ENCODE measurements around the gene ASTN1. TPM values are rescaled to one million over a fixed set of nuclear protein-coding genes. Genes with fewer than 3 reads are reported as not detected.

Gene ASTN1
- total RNA-seq, 2 experiments from 2014 or later: not detected

DNA sequence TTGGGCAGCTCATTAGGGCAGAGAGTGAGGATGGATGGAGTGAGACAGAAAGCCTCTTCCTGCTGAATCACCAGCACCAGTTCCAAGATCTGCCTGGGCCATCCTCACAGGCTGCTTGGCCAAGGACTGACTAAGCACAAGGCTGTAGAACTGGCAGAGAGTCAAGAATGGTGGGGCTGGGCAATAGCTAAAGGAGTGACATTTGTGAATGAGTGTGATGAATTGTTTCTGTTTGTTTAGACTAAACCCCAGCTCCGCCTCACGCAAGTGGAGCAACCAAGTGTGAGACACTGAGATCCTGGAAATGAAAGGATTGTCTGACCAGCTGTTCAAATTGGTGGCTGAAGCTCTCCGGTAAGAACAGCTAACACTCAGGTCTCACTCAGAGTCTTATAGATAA is 44.8 kb upstream of the ASTN1 start:
- intact Hi-C loops (cut with micrococcal nuclease; ENCODE audit: unreplicated experiment): no loop called here
- no peak overlapping the region for H3K27ac ChIP-seq (ENCODE audit: low read depth, low read length, poor library complexity, severe bottlenecking)
- no peaks in the 10 kb centered on the region for H3K9me2 ChIP-seq (ENCODE audit: insufficient read depth, low read length)
- DNase-seq (ENCODE audit: low spot score): no peak
- no peaks in the 10 kb centered on the region for H4K20me1 ChIP-seq (ENCODE audit: insufficient read depth, low read length)
- no peak overlapping the region for H2AFZ ChIP-seq (ENCODE audit: low read length)
- no peaks in the 10 kb centered on the region for H3K79me2 ChIP-seq (ENCODE audit: insufficient read depth, low read depth, low read length)
- no peak overlapping the region for H3K4me3 ChIP-seq (ENCODE audit: low read depth, low read length, poor library complexity, severe bottlenecking)
- H3K36me3 ChIP-seq (ENCODE audit: insufficient read depth, low read length): no peaks in the 10 kb centered on the region
- no TSS peak for BruUV-seq (replicated peaks)
- no peaks in the 10 kb centered on the region for H3K4me1 ChIP-seq (ENCODE audit: insufficient read depth, low read length, poor library complexity, severe bottlenecking)
- no peak for TF ChIP-seq CTCF (conservative IDR thresholded peaks at IDR 0.05; ENCODE audit: low read length)
- TF ChIP-seq EZH2phosphoT487 (IDR thresholded peaks at IDR 0.05; ENCODE audit: borderline replicate concordance, low read depth, low read length): no peak
- POLR2A ChIA-PET: no interaction called here
- no peak overlapping the region for H3K4me2 ChIP-seq (ENCODE audit: low read length)
- CTCF ChIA-PET (ENCODE audit: unreplicated experiment): no interaction called here
- no peaks in the 10 kb centered on the region for H3K9me3 ChIP-seq (ENCODE audit: low read length)

DNA sequence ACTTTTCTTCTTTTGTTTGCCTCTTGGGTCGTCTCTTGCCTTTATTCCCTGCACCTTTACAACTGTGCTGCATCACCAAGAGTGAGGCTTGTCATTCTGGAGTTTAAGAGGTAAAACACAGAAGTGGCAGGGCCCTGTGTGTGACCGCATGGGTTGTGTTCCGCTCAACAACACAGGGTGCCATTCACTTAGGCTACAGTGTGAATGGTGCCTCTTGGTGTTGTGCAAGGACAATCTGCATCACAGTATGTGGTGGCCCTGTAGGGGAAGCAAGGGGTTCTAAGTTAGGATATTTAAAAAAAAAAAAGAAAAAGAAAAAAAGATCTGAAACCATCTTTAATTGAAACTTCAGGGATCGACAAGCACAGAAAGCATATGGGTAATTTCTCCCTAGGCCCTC is 44.4 kb upstream of the ASTN1 start:
- intact Hi-C loops (cut with micrococcal nuclease; ENCODE audit: unreplicated experiment): no loop called here
- TF ChIP-seq EZH2phosphoT487 (IDR thresholded peaks at IDR 0.05; ENCODE audit: borderline replicate concordance, low read depth, low read length) (no peak), CTCF (conservative IDR thresholded peaks at IDR 0.05; ENCODE audit: low read length) (no peak)
- Histone ChIP-seq H3K36me3 (ENCODE audit: insufficient read depth, low read length) (no peaks in the 10 kb centered on the region), H3K27ac (ENCODE audit: low read depth, low read length, poor library complexity, severe bottlenecking) (no peak overlapping the region), H3K9me3 (ENCODE audit: low read length) (no peaks in the 10 kb centered on the region), H4K20me1 (ENCODE audit: insufficient read depth, low read length) (no peaks in the 10 kb centered on the region), H3K4me1 (ENCODE audit: insufficient read depth, low read length, poor library complexity, severe bottlenecking) (no peaks in the 10 kb centered on the region), H3K4me3 (ENCODE audit: low read depth, low read length, poor library complexity, severe bottlenecking) (no peak overlapping the region), H3K9me2 (ENCODE audit: insufficient read depth, low read length) (no peaks in the 10 kb centered on the region), H2AFZ (ENCODE audit: low read length) (no peak overlapping the region), H3K4me2 (ENCODE audit: low read length) (no peak overlapping the region), H3K79me2 (ENCODE audit: insufficient read depth, low read depth, low read length) (no peaks in the 10 kb centered on the region)
- no TSS peak for BruUV-seq (replicated peaks)
- ChIA-PET CTCF (ENCODE audit: unreplicated experiment) (no interaction called here), POLR2A (no interaction called here)
- DNase-seq (ENCODE audit: low spot score): no peak

DNA sequence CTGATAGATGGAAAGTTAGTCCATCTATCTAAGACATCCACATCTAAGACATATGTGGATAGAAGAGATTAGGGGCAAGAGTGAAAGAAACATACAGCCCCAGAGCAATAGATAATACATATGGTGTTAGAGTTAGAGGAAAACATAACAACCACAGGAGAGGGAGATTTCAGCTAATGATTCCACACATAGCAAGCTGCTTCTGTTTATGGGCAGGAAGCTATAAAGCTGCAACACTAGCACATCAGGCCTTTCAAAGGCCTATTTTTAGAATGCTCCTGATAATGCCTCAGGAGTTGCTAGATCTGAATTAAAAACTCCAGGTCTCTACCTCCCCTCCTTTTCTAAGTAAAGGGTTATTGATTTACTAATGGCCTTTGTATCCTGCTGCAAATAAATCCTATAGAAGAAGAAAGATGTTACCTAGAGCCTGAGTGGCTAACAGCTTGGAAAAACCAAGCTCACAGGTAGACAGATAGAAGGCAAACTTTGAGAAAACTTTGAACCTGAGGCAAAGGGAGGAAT is 42.4 kb upstream of the ASTN1 start:
- DNase-seq (ENCODE audit: low spot score): no peak
- H3K9me3 ChIP-seq (ENCODE audit: low read length): no peaks in the 10 kb centered on the region
- TF ChIP-seq EZH2phosphoT487 (IDR thresholded peaks at IDR 0.05; ENCODE audit: borderline replicate concordance, low read depth, low read length): no peak
- TF ChIP-seq CTCF (conservative IDR thresholded peaks at IDR 0.05; ENCODE audit: low read length): no peak
- intact Hi-C loops (cut with micrococcal nuclease; ENCODE audit: unreplicated experiment): no loop called here
- POLR2A ChIA-PET: no interaction called here
- no TSS peak for BruUV-seq (replicated peaks)
- no peaks in the 10 kb centered on the region for H3K79me2 ChIP-seq (ENCODE audit: insufficient read depth, low read depth, low read length)
- CTCF ChIA-PET (ENCODE audit: unreplicated experiment): no interaction called here
- no peaks in the 10 kb centered on the region for H3K36me3 ChIP-seq (ENCODE audit: insufficient read depth, low read length)
- no peak overlapping the region for H3K27ac ChIP-seq (ENCODE audit: low read depth, low read length, poor library complexity, severe bottlenecking)
- no peak overlapping the region for H2AFZ ChIP-seq (ENCODE audit: low read length)
- H3K4me1 ChIP-seq (ENCODE audit: insufficient read depth, low read length, poor library complexity, severe bottlenecking): no peaks in the 10 kb centered on the region
- H4K20me1 ChIP-seq (ENCODE audit: insufficient read depth, low read length): no peaks in the 10 kb centered on the region
- no peak overlapping the region for H3K4me2 ChIP-seq (ENCODE audit: low read length)
- no peak overlapping the region for H3K4me3 ChIP-seq (ENCODE audit: low read depth, low read length, poor library complexity, severe bottlenecking)
- no peaks in the 10 kb centered on the region for H3K9me2 ChIP-seq (ENCODE audit: insufficient read depth, low read length)

All from OCI-LY7 (cell line).